ENCODE data around the gene ELP1.

DNA sequence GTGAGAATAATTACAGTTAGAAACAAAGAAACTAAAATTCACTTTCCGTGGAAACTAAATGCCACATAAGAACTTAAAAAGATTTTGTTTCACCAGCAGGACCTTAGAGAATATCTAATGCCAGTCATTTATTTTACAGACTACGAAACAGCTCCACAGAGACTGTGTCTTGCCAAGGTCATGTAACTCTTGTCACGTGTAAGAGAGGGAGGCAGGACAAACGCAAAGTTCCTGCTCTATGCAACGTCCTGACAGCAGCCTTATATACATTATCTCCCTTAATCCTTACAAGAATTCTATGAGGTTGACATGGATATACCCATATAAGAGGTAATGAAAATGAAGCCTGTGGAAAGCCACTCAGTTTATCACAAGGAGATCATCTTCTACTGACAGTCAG is 40.0 kb upstream of the ELP1 start:
- no peak for TF ChIP-seq CTCF (IDR thresholded peaks at IDR 0.05 in 4 of 5, conservative IDR thresholded peaks at IDR 0.05 in 1 of 5)
- TF ChIP-seq POLR2A (IDR thresholded peaks at IDR 0.05): no peak

Data from gastrocnemius medialis (tissue), 4 donors.